SKM-1 (cell line): Measurements from ENCODE around the gene CALN1.
"Not testable (repeated sequence)": the region's sequence is repeated elsewhere in the genome, so short reads cannot be mapped to it uniquely, and the experiment has no call there.

Source experiments
- DNase-seq: peaks from one replicate; lab custom pipeline; 2025; ENCODE audit not compliant: unreplicated experiment; lab: John Stamatoyannopoulos, UW

Gene CALN1

GRCh38 chr7:71766016-71766415, 646.1 kb downstream of the CALN1 start:
- no peak for DNase-seq

DNA sequence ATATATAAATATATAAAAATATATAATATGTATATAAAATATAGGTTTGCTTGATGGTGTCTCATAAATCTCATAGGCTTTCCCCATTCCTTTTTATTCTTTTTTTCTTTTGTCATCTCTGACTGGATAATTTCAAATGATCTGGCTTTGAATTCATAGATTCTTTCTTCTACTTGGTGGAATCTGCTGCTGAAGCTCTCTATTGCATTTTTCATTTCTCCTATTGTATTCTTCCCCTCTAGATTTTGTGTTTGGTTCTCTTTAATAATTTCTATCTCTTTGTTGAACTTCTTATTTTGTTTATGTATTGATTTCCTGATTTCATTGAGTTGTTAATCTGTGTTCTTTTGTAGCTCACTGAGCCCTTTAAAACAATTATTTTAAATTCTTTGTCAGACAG, 650.8 kb downstream of the CALN1 start:
- no peak for DNase-seq

- no peak for DNase-seq
Observed at GRCh38 chr7:71754828-71755227, 657.3 kb downstream of the CALN1 start.

GRCh38 chr7:71753956-71754664, 658.0 kb downstream of the CALN1 start:
- DNase-seq, result no peak

- DNase-seq, result no peak
Observed at GRCh38 chr7:71753236-71753635, 658.9 kb downstream of the CALN1 start.

- no peak for DNase-seq
Observed at GRCh38 chr7:71752171-71752935, 659.8 kb downstream of the CALN1 start.

- no peak for DNase-seq
Observed at GRCh38 chr7:71750290-71750689, 661.8 kb downstream of the CALN1 start.

DNA sequence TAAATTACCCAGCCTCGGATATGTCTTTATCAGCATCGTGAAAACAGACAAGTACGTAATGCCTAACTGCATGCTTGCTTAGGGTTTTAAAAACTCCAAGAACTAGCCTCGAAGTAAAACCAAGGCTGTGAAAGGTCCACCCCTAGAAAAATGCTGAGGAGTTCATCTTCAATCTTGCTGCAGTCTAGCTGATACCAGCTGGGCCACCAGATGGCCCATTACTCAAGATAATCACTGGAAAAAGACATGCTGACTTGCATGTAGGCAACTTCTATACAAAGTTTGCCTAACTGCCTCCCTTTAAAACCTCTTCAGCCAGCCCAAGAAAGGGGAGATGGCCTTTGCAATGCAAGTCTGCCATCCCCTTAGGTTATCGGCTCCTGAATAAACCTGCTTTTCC, 666.1 kb downstream of the CALN1 start:
- DNase-seq, result no peak

DNA sequence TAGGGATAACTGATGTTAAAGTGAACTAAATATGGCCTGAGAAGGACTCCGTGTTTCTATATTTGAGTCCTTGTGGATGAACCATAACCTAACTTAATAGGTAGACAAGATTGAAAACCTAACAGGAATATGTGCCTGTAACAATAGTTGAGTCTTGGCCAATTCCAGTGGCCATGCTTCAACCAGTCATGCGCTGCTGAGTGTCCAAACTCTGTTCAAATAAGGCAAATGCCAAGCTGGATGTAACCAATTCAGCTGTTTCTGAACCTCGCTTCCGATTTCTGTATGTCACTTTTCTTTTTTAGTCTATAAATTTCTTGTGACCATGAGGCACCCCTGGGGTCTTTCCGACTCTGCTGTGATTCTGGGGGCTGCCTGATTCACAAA, 672.0 kb downstream of the CALN1 start:
- DNase-seq, result no peak

DNA sequence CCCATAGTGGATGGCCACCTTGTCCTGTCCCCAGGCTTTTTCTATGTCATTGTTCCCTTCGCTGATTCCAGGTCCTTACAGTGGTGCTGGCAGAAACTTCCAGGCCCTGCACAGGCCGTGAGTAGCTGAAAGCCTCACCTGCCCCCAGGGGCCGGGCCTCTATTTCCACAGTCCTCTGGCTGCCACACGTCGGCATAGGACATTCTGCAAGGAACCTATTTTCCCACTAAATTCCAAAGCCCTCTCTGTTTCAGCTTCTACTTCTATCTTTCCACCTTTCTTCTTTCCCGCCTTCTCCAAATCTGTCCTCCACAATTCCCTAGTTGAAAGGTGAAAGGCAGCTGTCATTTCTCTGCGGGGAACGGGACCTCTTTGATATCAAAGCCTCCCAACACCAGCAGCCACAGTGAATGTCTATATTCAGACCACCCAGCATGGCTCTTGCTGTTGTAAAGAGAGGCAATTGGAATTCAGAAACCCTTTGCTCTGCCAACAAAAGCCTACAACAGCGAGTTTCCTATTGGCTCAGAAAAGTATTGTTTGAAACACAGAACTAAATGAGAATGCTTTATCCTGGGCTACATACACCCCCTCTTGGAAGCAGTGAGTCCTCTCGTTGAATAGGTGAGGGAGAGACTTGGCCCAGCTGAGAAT, 672.5 kb downstream of the CALN1 start:
- DNase-seq, result no peak

GRCh38 chr7:71737931-71738540, 674.1 kb downstream of the CALN1 start:
- DNase-seq, result not testable (repeated sequence)

GRCh38 chr7:71735961-71736556, 676.1 kb downstream of the CALN1 start:
- DNase-seq, result peak; percentile 16

GRCh38 chr7:71733107-71733870, 678.8 kb downstream of the CALN1 start:
- peak; percentile 8 for DNase-seq

GRCh38 chr7:71731740-71732139, 680.4 kb downstream of the CALN1 start:
- no peak for DNase-seq
